Panc1 (cell line): ENCODE measurements around the gene FGD2. TPM values are rescaled to one million over a fixed set of nuclear protein-coding genes. Genes with fewer than 3 reads are reported as not detected.

ENCODE experiments used
- ATAC-seq: fragments of 200-7000 bp; cut with Tn5 transposase; 2 replicates; pipeline ENCODE4 v1.9.1; 2020; ENCODE audit warnings: mild to moderate bottlenecking, moderate library complexity
- BruUV-seq: library from RNA; stranded (reverse); fragments of 400-500 nt; replicated peaks from 2 replicates; lab custom pipeline; 2021; lab: Mats Ljungman, UMichigan
- CTCF ChIA-PET: fragments of 300-600 bp; sonication (Branson Sonifier 250); formaldehyde crosslinking; loops from one replicate; lab custom pipeline; 2022; ENCODE audit warnings: antibody characterized with exemption; lab: Charles Lee
- POLR2A ChIA-PET: fragments of 300-600 bp; sonication (Branson Sonifier 250); formaldehyde crosslinking; loops from one replicate; lab custom pipeline; 2022; ENCODE audit warnings: antibody characterized with exemption; lab: Charles Lee
- DNase-seq: peaks from one replicate; pipeline ENCODE4 v3.0.0-alpha.2; 2010; ENCODE audit warnings: low read depth, low spot score
- H3K27ac ChIP-seq: 2 replicates; pipeline ENCODE4 v1.5.1; 2011; ENCODE audit warnings: mild to moderate bottlenecking, low read length, inconsistent platforms
- H3K27me3 ChIP-seq: fragments of 200-500 bp; sonication (Bioruptor generic); 2 replicates; pipeline ENCODE4 v1.6.0; 2014; ENCODE audit warnings: low read length, inconsistent platforms; ENCODE audit not compliant: control insufficient read depth, insufficient read depth
- H3K36me3 ChIP-seq: fragments of 200-500 bp; sonication (Bioruptor generic); 2 replicates; pipeline ENCODE4 v1.5.1; 2014; ENCODE audit warnings: inconsistent platforms, mild to moderate bottlenecking, low read length, moderate library complexity; ENCODE audit not compliant: control insufficient read depth, insufficient read depth
- H3K4me1 ChIP-seq: 2 replicates; pipeline ENCODE4 v1.5.1; 2011; ENCODE audit warnings: inconsistent platforms, mild to moderate bottlenecking, low read length, moderate library complexity; ENCODE audit not compliant: control insufficient read depth, insufficient read depth
- H3K4me3 ChIP-seq, 2 experiments: 2 replicates each; pipeline ENCODE4 v1.5.1; 2011 to 2012; ENCODE audit warnings: low read depth in 2 of 2, low read length in 2 of 2, mild to moderate bottlenecking in 2 of 2, inconsistent platforms in 1 of 2, moderate library complexity in 1 of 2
- H3K9me3 ChIP-seq: fragments of 200-500 bp; sonication (Bioruptor generic); 2 replicates; pipeline ENCODE4 v1.5.1; 2014; ENCODE audit warnings: low read depth, mild to moderate bottlenecking, inconsistent platforms, low read length, moderate library complexity; ENCODE audit not compliant: control insufficient read depth, insufficient read depth
- CTCF ChIP-seq: fragments of 450-650 bp; IDR thresholded peaks from 2 replicates; pipeline ENCODE4 v1.5.1; 2017; ENCODE audit warnings: mild to moderate bottlenecking
- POLR2AphosphoS5 ChIP-seq: IDR thresholded peaks from 2 replicates; pipeline ENCODE4 v1.6.1; 2012; ENCODE audit warnings: mild to moderate bottlenecking, low read depth, low read length, moderate library complexity
- SIN3A ChIP-seq: IDR thresholded peaks from 2 replicates; pipeline ENCODE4 v1.6.1; 2012; ENCODE audit warnings: low read depth, mild to moderate bottlenecking, low read length, moderate library complexity, borderline replicate concordance; ENCODE audit not compliant: insufficient read depth
- TCF7L2 ChIP-seq: IDR thresholded peaks from 2 replicates; pipeline ENCODE4 v1.6.1; 2011; ENCODE audit warnings: mild to moderate bottlenecking, low read depth, low read length, inconsistent platforms
- in situ Hi-C: cut with HindIII; loops from 2 replicates; pipeline ENCODE4 v1.10.0; 2016; ENCODE audit warnings: low sequenced_read_pairs, low pct_unique_long_range_greater_than_20kb
- intact Hi-C: fragments of 100-400 bp; cut with micrococcal nuclease; formaldehyde crosslinking; loops from one replicate; pipeline ENCODE4 v1.10.0; 2022; ENCODE audit not compliant: unreplicated experiment
- total RNA-seq: library from RNA; stranded (reverse); gene quantifications from one replicate; pipeline ENCODE4 v1.2.1, GENCODE V29; 2021; ENCODE audit not compliant: unreplicated experiment
- TF ChIP-seq, protein P1 (sequence below), 2 experiments: IDR thresholded peaks; 2 replicates each; pipeline ENCODE4 v1.6.1; 2011 to 2012; ENCODE audit warnings: low read depth in 2 of 2, control low read depth in 1 of 2, low read length in 1 of 2, mild to moderate bottlenecking in 1 of 2, moderate library complexity in 1 of 2; ENCODE audit not compliant: insufficient read depth in 1 of 2

FGD2 gene
- total RNA-seq, 1 experiment from 2014 or later, result 0.10 TPM

- H3K27me3 ChIP-seq, result no peaks in the 10 kb centered on the region
- ChIA-PET CTCF (interaction anchor here (1.2 kb wide), 1 partner anchor 30 kb away, joined by 3 read pairs; no protein-coding TSS in a partner anchor), POLR2A (no interaction called here)
- ATAC-seq, result no peak
- H3K36me3 ChIP-seq, result no peaks in the 10 kb centered on the region
- no peaks in the 10 kb centered on the region for H3K9me3 ChIP-seq
- intact Hi-C loops, result no loop called here
- H3K4me1 ChIP-seq, result no peaks in the 10 kb centered on the region
- no TSS peak for BruUV-seq
- in situ Hi-C loops, result no loop called here
- H3K4me3 ChIP-seq, result no peak overlapping the region
- TF ChIP-seq POLR2AphosphoS5, result no peak
- H3K27ac ChIP-seq, result no peak overlapping the region
- no peak for DNase-seq
These were observed 42.4 kb downstream of the FGD2 start for GRCh38 chr6:37047689-37048402.

DNA sequence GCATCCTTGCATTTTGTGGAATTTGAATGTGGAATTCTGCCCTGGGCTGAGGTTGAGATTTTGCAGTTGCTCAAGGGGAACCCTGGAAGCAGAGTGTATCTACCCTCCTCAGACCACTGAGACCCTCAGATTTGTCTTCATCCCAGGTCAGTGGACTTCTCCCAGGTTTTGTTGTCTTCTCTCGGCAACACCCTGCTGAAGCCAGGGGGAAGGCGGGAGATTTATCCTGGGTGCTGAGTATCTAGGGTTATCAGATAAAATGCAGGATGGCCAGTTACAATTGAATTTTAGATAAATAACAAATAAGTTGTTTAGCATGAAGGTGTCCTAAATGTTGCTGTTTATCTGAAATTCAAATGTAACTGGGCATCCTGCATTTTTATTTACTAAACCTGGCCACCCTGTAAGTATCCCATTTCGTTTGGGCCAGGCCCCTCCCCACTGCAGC, 43.0 kb downstream of the FGD2 start:
- DNase-seq (no peak), ATAC-seq (no peak)
- BruUV-seq, result no TSS peak
- ChIA-PET CTCF (no interaction called here), POLR2A (interaction anchor here (0.6 kb wide), 1 partner anchor 14 kb away, joined by 9 read pairs; no protein-coding TSS in a partner anchor)
- no peak for TF ChIP-seq SIN3A
- TF ChIP-seq, protein P1, sequence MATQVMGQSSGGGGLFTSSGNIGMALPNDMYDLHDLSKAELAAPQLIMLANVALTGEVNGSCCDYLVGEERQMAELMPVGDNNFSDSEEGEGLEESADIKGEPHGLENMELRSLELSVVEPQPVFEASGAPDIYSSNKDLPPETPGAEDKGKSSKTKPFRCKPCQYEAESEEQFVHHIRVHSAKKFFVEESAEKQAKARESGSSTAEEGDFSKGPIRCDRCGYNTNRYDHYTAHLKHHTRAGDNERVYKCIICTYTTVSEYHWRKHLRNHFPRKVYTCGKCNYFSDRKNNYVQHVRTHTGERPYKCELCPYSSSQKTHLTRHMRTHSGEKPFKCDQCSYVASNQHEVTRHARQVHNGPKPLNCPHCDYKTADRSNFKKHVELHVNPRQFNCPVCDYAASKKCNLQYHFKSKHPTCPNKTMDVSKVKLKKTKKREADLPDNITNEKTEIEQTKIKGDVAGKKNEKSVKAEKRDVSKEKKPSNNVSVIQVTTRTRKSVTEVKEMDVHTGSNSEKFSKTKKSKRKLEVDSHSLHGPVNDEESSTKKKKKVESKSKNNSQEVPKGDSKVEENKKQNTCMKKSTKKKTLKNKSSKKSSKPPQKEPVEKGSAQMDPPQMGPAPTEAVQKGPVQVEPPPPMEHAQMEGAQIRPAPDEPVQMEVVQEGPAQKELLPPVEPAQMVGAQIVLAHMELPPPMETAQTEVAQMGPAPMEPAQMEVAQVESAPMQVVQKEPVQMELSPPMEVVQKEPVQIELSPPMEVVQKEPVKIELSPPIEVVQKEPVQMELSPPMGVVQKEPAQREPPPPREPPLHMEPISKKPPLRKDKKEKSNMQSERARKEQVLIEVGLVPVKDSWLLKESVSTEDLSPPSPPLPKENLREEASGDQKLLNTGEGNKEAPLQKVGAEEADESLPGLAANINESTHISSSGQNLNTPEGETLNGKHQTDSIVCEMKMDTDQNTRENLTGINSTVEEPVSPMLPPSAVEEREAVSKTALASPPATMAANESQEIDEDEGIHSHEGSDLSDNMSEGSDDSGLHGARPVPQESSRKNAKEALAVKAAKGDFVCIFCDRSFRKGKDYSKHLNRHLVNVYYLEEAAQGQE (IDR thresholded peaks at IDR 0.05; ENCODE audit: insufficient read depth in 1 of 2, low read depth in 2 of 2, low read length in 1 of 2), result no peak
- TF ChIP-seq CTCF, result no peak
- no peak for TF ChIP-seq TCF7L2
- no peak for TF ChIP-seq POLR2AphosphoS5
- in situ Hi-C loops, result no loop called here
- Histone ChIP-seq H3K36me3 (no peaks in the 10 kb centered on the region), H3K4me1 (no peaks in the 10 kb centered on the region), H3K27me3 (no peaks in the 10 kb centered on the region), H3K27ac (no peak overlapping the region), H3K4me3 (no peak overlapping the region), H3K9me3 (no peaks in the 10 kb centered on the region)
- intact Hi-C loops, result no loop called here
